Measurements from ENCODE around the gene GPD2.
"Not testable (repeated sequence)": the region's sequence is repeated elsewhere in the genome, so short reads cannot be mapped to it uniquely, and the experiment has no call there.

Gene GPD2

DNA sequence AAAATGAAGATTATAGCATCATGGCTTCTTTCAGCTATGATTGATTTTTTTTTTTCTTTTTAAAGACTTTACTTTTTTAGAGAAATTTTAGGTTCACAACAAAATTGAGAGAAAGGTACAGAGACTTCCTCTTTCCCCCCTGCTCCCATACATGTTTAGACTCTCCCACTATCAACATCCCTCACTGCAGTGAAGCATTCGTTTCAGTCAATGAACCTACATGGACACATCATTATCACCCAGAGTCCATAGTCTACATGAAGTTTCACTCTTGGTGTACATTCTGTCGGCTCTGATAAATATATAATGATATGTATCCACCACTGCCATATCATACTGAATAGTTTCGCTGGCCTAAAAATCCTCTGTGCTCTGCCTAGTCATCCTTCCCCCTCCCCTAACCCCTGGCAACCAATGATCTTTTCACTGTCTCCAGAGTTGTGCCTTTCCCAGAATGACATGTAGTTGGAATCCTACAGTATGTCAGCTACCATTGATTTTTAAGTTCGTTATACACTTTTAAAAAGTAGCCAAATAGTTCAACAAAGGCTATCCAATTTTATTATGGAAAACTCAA, 86.8 kb downstream of the GPD2 start:
- no peak for ATAC-seq
- H3K36me3 Mint-ChIP-seq: peaks cover 10% of the 10 kb centered on the region
- H3K9me3 Mint-ChIP-seq: no peaks in the 10 kb centered on the region
- peaks cover 6% of the 10 kb centered on the region for H3K4me1 Mint-ChIP-seq
- no peak overlapping the region for H3K27ac Mint-ChIP-seq
- no peak overlapping the region for H3K4me3 Mint-ChIP-seq
- DNase-seq (ENCODE audit: low spot score in 2 of 2): no peak

DNA sequence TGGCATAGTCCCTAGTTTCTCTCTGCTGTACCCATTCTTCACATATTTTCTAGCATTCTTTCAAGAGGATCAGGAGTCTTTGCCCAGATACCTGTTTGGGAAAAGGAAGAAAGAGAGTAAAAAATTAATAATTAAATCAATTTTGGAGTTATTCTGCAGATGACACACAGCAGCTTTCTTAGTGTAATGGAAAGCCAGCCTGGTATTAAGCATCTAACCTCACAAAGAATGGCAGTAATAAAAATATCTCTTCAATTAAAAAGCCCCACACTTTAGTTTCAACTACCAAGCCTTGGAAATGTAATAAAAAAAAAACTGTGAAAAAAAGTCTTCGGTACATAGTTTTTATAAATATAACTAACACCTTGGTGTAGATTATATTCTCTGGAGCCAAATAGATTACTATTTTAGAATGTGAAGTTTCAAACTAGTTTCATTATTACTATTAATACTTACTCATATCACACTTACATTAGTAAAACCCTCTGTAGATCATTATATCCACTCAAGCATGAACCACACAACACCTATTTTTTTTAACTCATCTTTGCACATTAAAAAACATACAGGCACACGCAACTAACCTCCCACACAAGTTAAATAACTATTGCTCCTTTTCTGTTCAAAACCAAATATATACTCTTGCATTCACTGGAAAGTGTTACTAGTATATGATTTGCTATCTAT, 90.9 kb downstream of the GPD2 start:
- DNase-seq (ENCODE audit: low spot score in 2 of 2) (no peak), ATAC-seq (peak; percentile 97)
- Mint-ChIP-seq H3K27ac (no peak overlapping the region), H3K4me1 (peaks cover 6% of the 10 kb centered on the region), H3K4me3 (no peak overlapping the region), H3K9me3 (no peaks in the 10 kb centered on the region), H3K36me3 (no peaks in the 10 kb centered on the region)

DNA sequence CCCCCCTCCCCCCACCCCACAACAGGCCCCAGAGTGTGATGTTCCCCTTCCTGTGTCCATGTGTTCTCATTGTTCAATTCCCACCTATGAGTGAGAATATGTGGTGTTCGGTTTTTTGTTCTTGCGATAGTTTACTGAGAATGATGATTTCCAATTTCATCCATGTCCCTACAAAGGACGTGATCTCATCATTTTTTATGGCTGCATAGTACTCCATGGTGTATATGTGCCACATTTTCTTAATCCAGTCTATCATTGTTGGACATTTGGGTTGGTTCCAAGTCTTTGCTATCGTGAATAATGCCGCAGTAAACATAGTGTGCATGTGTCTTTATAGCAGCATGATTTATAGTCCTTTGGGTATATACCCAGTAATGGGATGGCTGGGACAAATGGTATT, 92.4 kb downstream of the GPD2 start:
- DNase-seq (ENCODE audit: low spot score in 2 of 2); H3K36me3 Mint-ChIP-seq; H3K9me3 Mint-ChIP-seq: not testable (repeated sequence)

DNA sequence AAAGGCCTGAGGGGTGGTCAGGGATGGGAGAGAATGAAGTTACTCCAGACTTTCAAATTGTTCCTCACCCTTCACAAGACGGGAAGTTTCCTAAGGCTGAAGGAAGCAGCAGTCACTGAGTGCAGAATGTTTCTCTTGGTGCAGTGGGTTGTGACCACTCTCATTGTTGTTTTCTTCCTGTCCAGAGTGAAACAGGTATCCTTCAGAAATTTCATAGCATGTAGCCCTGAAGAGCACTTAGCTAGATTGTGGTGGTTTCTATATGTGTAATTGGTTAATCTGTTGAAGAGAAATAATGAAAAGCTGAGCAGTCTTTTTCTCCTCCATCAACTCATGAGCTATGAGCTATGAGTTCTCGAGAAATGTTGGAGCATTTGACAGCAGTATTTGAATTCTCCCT, 96.8 kb downstream of the GPD2 start:
- H3K4me1 Mint-ChIP-seq: peaks cover 13% of the 10 kb centered on the region

More for the DNA sequence above, 92.4 kb downstream of the GPD2 start:
- ATAC-seq, H3K4me1 Mint-ChIP-seq, H3K27ac Mint-ChIP-seq, H3K4me3 Mint-ChIP-seq: not testable (repeated sequence)

DNA sequence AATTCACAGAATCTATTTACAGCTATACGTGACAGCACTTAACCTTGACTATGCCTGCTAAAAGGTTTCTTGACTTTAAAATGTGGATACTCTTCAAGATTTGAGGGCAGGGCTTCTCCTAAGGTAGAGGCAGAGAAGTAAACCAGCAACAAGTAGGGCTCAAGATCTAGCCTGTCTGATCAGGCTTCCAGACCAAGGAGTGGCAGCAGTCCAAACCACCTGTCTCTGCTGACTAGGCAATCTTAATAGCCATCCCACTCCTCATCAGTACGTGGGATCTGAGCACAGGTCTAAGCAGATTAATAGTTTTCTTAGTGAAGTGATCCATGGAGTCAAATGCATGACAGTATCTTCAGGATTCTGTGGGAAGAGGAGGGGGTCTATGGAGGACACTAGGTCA, 100.4 kb downstream of the GPD2 start:
- Mint-ChIP-seq H3K4me3 (no peak overlapping the region), H3K27ac (no peak overlapping the region), H3K9me3 (no peaks in the 10 kb centered on the region), H3K36me3 (no peaks in the 10 kb centered on the region), H3K4me1 (peaks cover 13% of the 10 kb centered on the region)
- ATAC-seq (no peak), DNase-seq (ENCODE audit: low spot score in 2 of 2) (no peak)

More for the DNA sequence above, 96.8 kb downstream of the GPD2 start:
- DNase-seq (ENCODE audit: low spot score in 2 of 2): no peak
- Mint-ChIP-seq H3K36me3 (no peaks in the 10 kb centered on the region), H3K4me3 (no peak overlapping the region), H3K27ac (no peak overlapping the region), H3K9me3 (no peaks in the 10 kb centered on the region)
- no peak for ATAC-seq

DNA sequence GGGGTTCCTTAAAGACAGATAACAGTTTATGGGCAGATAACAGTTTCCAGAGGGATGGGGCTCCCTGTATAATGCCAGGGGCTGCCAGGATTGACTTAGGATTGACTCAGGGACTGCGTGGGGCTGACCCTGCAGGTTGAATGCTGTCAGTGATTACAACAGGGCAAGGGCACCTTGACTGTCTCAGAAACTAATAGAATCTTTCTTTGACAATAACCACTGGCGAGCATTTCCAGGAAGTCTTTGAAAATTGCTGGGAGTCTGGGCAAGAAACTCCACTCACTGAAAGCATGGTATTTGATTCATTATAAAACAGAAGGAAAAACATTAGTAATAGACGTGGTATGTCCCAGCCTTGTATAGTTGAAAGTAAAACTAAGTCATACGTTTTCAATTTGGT, 101.0 kb downstream of the GPD2 start:
- peaks cover 13% of the 10 kb centered on the region for H3K4me1 Mint-ChIP-seq
- ATAC-seq (peak; percentile 44), DNase-seq (ENCODE audit: low spot score in 2 of 2) (no peak)
- no peak overlapping the region for H3K27ac Mint-ChIP-seq
- no peak overlapping the region for H3K4me3 Mint-ChIP-seq
- no peaks in the 10 kb centered on the region for H3K9me3 Mint-ChIP-seq
- H3K36me3 Mint-ChIP-seq: no peaks in the 10 kb centered on the region

DNA sequence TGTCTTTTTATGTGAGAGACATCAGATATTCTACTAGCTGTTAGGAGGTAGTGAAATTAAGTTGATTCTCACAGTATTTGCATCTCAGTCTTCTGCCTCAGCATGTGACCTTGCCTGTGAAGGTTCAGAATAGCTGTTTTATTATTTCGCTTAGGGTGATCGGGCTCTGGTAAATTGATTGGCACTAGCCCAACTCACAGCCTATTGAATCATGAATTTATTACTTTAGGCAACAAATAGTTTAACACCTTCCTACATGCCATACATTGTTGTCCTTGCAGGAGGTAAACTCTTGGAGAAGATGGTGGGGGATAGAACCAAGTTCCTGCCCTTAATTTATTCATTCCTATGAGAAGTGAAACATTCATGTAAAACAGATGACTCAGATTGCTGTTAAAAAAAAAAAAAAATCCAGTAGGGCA, 101.9 kb downstream of the GPD2 start:
- no peak overlapping the region for H3K27ac Mint-ChIP-seq
- H3K4me1 Mint-ChIP-seq: peaks cover 13% of the 10 kb centered on the region
- H3K36me3 Mint-ChIP-seq: no peaks in the 10 kb centered on the region
- DNase-seq (ENCODE audit: low spot score in 2 of 2) (no peak), ATAC-seq (no peak)
- no peaks in the 10 kb centered on the region for H3K9me3 Mint-ChIP-seq
- H3K4me3 Mint-ChIP-seq: no peak overlapping the region

DNA sequence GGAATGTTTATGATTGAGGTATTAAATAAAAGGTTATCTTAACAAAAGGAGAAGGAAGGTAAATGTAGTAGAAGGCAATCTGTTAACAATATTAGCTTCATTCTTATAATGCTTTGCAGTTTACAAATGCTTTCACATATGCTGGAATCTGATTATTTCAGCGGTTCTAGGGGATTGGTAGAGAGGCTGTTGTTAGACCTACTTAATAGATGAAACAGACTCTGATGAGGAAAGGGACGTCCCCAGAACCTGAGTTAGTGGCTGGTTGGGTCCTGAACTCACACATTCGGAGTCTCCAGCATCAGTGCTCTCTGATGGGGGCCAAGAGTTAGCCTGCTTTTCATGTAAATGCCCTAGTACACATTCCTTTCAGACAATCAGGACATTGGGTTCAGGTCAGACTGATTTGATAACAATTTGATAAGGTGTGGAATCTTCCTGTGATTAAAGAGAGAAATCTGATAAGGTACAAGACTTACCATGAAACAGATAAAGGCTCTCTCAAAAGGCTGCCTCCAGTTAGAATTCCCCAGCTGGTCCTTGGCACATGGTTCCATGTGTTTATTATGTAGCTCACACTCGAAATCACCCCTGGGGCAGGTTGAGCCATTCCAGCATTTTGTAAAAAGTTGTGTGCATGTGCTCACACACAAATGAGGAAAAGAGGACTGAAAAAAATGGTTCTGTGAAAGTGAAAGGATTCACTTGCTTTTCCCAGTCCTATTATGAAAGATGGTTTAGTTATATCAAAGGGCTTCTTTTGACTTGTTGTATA, 103.1 kb downstream of the GPD2 start:
- Mint-ChIP-seq H3K36me3 (no peaks in the 10 kb centered on the region), H3K4me3 (no peak overlapping the region), H3K9me3 (no peaks in the 10 kb centered on the region), H3K27ac (no peak overlapping the region), H3K4me1 (peaks cover 13% of the 10 kb centered on the region)
- ATAC-seq: no peak
- no peak for DNase-seq (ENCODE audit: low spot score in 2 of 2)

DNA sequence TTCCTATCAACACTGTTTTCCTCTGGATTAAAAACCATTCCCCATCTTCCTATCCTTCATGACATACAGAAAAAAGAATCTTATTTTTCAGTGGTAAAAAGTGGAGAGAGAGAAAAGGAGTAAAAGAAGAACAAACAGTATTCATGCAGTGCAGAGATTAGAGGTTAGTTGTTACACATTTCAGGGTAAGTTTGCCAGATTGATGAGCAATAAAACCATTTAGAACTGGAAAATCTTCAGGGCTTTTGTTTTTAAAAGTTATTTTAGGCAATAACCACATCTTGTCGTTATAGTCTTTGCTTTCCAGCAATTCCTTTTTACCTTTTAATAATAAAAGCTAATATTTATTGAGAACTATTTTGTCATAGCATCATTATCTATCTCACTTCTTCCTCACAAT, 104.5 kb downstream of the GPD2 start:
- Mint-ChIP-seq H3K9me3 (no peaks in the 10 kb centered on the region), H3K4me3 (no peak overlapping the region), H3K36me3 (no peaks in the 10 kb centered on the region), H3K27ac (no peak overlapping the region), H3K4me1 (peaks cover 7% of the 10 kb centered on the region)
- DNase-seq (ENCODE audit: low spot score in 2 of 2): no peak
- no peak for ATAC-seq

DNA sequence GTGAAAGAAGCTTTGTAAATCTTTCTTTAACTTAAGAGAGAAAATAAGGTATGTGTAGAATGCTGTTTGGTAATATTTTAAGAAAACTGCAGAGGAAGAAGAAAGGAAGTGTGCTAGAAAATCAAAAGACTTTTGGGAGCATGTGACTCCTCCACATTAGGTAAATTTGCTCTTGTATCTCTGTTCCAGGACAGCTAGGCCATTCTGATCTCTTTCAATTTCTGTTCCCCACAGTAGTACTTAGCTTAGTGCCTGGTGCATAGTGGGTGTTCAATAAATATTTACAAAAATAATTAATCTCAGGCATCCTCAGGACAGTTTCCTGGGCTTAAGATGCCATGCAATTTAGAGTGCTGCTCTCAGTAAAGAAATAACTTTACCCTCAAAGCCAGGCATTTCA, 105.0 kb downstream of the GPD2 start:
- no peak overlapping the region for H3K27ac Mint-ChIP-seq
- H3K4me1 Mint-ChIP-seq: peaks cover 7% of the 10 kb centered on the region
- H3K9me3 Mint-ChIP-seq: no peaks in the 10 kb centered on the region
- no peaks in the 10 kb centered on the region for H3K36me3 Mint-ChIP-seq
- DNase-seq (ENCODE audit: low spot score in 2 of 2) (no peak), ATAC-seq (no peak)
- no peak overlapping the region for H3K4me3 Mint-ChIP-seq

DNA sequence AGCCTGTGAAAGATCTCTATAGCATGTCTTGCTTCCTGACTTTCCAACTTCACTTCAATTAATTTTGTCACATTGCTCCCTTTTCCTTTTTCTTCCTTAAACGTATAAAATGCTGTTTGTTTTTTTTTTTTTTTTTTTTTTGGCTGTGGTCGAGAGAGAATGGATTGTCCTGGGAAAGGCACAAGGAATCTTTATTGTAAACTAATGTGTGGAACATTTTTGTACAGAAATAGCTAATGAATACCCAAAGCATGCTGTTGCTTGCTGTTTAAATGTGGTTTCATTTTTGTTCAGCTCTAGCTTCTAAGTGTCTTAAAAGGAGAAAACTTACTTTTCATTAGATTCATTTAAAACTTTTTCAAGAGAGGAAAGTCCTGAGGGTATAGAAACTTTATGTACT, 105.5 kb downstream of the GPD2 start:
- Mint-ChIP-seq H3K9me3 (no peaks in the 10 kb centered on the region), H3K4me3 (no peak overlapping the region), H3K27ac (no peak overlapping the region), H3K4me1 (peaks cover 4% of the 10 kb centered on the region), H3K36me3 (no peaks in the 10 kb centered on the region)
- ATAC-seq (no peak), DNase-seq (ENCODE audit: low spot score in 2 of 2) (no peak)

DNA sequence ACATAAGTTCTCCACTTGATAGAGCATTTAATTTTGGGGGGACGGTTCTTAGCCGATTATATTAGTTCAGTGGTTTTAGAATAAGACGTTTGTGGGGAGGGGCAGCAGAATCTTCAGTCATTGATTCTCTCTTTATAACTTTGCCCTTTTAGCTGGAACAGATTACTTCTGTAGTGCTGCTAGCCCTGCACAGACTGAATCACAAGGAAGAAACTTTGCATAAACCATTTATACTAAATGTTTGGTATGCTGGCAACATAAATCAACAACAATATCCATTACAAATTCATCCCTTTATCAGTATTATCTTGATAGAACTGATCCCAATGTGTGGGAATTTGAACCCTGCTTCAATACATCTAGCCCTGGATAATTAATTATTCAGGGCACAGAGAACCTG, 112.2 kb downstream of the GPD2 start:
- DNase-seq (ENCODE audit: low spot score in 2 of 2) (no peak), ATAC-seq (no peak)
- H3K36me3 Mint-ChIP-seq: peaks cover 12% of the 10 kb centered on the region
- H3K27ac Mint-ChIP-seq: no peak overlapping the region
- H3K9me3 Mint-ChIP-seq: no peaks in the 10 kb centered on the region
- H3K4me3 Mint-ChIP-seq: no peak overlapping the region
- no peaks in the 10 kb centered on the region for H3K4me1 Mint-ChIP-seq

DNA sequence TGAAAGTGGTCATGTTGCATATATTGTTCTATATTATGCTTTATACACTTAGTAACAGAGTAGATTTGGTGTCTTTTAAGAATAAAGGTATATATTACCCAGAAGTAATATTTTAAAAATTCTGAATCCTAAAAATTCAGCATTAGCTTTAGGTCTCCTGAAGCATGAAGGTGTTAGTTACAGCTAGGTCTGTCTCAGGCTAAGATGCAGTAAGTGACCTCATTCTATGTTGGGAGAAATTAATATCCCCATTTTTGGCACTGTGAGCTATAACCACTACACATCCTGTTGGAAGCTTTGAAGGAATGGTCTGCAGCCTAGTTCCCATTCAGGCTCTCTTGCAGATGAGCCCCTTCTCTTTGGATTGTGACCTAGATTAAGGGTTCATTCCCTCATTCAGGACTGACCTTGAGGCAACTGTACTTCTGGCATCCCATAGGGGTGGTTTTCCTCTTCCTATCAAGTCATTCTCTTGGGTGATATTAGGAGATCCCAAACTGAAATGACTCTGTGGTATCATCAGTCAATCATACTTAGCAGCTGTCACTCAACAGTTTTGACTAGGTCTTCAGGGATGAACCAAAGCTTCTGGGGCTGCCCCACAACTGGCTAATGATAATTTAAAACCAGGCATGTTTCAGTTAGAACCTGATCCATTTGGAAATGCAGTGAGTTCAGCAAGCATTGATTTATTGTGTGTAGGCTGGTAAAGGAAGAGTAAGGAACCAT, 117.7 kb downstream of the GPD2 start:
- no peak overlapping the region for H3K27ac Mint-ChIP-seq
- no peak for DNase-seq (ENCODE audit: low spot score in 2 of 2)
- no peaks in the 10 kb centered on the region for H3K4me1 Mint-ChIP-seq
- H3K4me3 Mint-ChIP-seq: no peak overlapping the region
- ATAC-seq: no peak
- H3K9me3 Mint-ChIP-seq: no peaks in the 10 kb centered on the region
- peaks cover 26% of the 10 kb centered on the region for H3K36me3 Mint-ChIP-seq

DNA sequence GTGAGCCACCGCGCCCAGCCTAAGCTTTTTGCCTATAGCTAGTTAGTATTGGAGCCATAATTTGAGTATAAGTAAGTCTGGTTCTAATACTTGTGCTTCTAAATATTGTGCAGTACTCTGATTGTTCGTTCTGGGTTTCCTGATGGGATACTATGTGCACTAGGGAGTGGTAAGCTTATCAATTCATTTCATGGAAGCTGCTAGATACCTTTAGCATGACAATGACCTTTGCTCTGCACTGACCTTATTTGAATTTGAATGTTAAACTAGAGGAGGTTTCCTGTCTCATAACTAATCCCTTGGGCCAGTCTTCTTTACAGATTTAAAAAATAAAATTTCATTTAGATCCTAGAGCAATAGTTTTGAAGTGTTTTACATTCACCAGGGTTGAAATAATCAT, 125.1 kb downstream of the GPD2 start:
- no peak for DNase-seq (ENCODE audit: low spot score in 2 of 2)
- no peak overlapping the region for H3K4me3 Mint-ChIP-seq
- no peak for ATAC-seq
- peaks cover 21% of the 10 kb centered on the region for H3K36me3 Mint-ChIP-seq
- no peaks in the 10 kb centered on the region for H3K9me3 Mint-ChIP-seq
- H3K4me1 Mint-ChIP-seq: no peaks in the 10 kb centered on the region
- no peak overlapping the region for H3K27ac Mint-ChIP-seq

DNA sequence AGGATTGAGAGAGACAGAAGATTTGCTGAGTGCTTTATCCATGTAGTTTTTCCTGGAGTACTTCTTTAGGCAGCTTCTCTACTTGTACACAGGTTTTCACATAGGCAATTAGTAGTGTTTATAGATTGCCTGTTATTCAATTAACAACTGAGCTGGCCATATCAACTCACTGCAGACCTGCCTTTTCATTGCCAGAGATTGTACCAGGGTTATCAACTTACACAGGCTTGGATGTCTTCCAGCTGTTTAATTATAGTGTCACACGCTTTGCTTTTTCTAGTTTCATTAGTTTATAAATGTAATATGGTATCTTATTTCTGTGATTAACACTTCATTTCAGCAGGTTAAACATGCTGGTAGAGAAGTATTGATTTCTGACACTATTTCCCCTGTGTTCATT, 125.9 kb downstream of the GPD2 start:
- no peak for DNase-seq (ENCODE audit: low spot score in 2 of 2)

More for the DNA sequence above, 125.9 kb downstream of the GPD2 start:
- no peak overlapping the region for H3K4me3 Mint-ChIP-seq
- no peaks in the 10 kb centered on the region for H3K4me1 Mint-ChIP-seq
- H3K9me3 Mint-ChIP-seq: no peaks in the 10 kb centered on the region
- peaks cover 21% of the 10 kb centered on the region for H3K36me3 Mint-ChIP-seq
- H3K27ac Mint-ChIP-seq: no peak overlapping the region
- no peak for ATAC-seq

Data from stimulated activated effector memory CD8-positive, alpha-beta T cell treated with anti-CD3 and anti-CD28 coated beads, Interleukin-12 subunit alpha, Interleukin-12 subunit beta, amount 100 ng/mL, for 72 hours (primary cell).